ENCODE results near the gene CDCA3. TPM values are rescaled to one million over a fixed set of nuclear protein-coding genes. Genes with fewer than 3 reads are reported as not detected.

Gene CDCA3
- total RNA-seq, 4 donors from 2014 or later = 0.73 to 1.3 (median 0.90) TPM

DNA sequence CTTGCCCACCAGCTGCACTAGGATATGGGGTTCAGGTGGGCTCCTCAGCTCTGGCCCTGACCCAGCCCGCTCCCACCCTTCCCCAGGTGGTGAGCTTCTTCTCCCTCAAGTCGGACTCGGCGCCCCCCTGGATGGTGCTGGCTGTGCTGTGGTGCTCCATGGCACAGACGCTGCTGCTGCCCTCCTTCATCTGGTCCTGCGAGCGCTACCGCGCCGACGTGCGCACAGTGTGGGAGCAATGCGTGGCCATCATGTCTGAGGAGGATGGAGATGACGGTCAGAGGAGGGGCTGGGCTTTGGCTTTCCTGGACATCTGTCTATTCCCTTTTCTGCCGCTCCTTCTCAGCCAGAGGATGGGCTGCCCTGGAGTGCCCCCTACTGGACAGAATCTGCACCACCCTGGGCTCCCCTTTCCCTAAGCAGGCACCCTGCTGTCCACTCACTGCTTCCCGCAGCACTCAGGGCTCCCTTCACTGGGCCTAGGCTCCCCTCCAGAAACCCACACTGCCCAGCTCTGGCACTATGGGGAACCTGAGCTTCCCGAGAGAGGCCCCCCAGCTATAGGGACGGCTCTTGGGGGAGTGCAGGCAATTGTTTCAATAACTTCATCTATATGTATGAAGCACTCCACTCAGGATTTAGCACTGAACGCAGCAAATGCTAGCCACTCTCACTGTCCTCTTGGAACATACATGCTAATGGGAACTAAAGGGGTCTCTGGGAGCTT is 25.5 kb downstream of the CDCA3 start:
- intact Hi-C loops (cut with DNase I) = no loop called here
- Histone ChIP-seq H3K27me3 (no peaks in the 10 kb centered on the region), H3K36me3 (no peaks in the 10 kb centered on the region), H3K9me3 (no peaks in the 10 kb centered on the region), H3K27ac (no peak overlapping the region), H3K4me1 (peaks cover 8 to 24% of the 10 kb centered on the region in 2 donors), H3K4me3 (replicated peaks in 1 of 3) (no peak overlapping the region)
- TF ChIP-seq, protein P1, sequence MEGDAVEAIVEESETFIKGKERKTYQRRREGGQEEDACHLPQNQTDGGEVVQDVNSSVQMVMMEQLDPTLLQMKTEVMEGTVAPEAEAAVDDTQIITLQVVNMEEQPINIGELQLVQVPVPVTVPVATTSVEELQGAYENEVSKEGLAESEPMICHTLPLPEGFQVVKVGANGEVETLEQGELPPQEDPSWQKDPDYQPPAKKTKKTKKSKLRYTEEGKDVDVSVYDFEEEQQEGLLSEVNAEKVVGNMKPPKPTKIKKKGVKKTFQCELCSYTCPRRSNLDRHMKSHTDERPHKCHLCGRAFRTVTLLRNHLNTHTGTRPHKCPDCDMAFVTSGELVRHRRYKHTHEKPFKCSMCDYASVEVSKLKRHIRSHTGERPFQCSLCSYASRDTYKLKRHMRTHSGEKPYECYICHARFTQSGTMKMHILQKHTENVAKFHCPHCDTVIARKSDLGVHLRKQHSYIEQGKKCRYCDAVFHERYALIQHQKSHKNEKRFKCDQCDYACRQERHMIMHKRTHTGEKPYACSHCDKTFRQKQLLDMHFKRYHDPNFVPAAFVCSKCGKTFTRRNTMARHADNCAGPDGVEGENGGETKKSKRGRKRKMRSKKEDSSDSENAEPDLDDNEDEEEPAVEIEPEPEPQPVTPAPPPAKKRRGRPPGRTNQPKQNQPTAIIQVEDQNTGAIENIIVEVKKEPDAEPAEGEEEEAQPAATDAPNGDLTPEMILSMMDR (IDR thresholded peaks at IDR 0.05) = peak; percentile 39 to 83 (median 76)
- no peak for TF ChIP-seq POLR2A (IDR thresholded peaks at IDR 0.05)
- DNase-seq = peak; percentile 70 to 71
- WGBS, 2 donors = 3 to 11% methylated on average over 15 to 17 of the region's 19 CpGs

DNA sequence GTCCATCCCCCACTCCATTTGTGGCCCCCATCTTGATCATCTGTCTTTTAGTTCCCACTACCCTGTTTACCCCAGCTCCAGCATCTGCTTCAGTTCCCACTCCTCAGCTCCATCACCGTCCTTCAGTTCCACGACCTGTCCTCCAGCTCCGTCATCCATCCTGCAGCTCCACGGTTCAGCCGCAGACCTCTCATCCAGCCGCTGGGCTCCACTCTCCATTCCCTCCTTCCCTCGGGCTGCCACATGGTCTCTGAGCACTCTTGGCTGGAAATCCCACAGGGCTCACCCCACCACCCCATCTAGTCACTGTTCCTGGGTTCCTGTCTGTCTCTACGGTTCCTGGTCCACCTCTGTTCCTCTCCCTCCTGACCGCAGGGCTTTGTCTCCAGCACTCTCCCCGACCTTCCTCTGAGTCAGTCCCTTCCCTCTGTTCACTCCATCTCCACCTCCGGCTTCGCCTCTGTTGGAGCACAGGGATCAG is 26.1 kb downstream of the CDCA3 start:
- no peaks in the 10 kb centered on the region for H3K27me3 ChIP-seq
- H3K27ac ChIP-seq = no peak overlapping the region
- peaks cover 8 to 24% of the 10 kb centered on the region in 2 donors for H3K4me1 ChIP-seq
- intact Hi-C loops (cut with DNase I) = no loop called here
- TF ChIP-seq, protein P1 (IDR thresholded peaks at IDR 0.05) = no peak
- TF ChIP-seq POLR2A (IDR thresholded peaks at IDR 0.05) = no peak
- 49 to 54% methylated on average over 12 of the region's 12 CpGs for WGBS, 2 donors
- no peak for DNase-seq
- no peak overlapping the region for H3K4me3 ChIP-seq (replicated peaks in 1 of 3)
- no peaks in the 10 kb centered on the region for H3K9me3 ChIP-seq
- no peaks in the 10 kb centered on the region for H3K36me3 ChIP-seq

DNA sequence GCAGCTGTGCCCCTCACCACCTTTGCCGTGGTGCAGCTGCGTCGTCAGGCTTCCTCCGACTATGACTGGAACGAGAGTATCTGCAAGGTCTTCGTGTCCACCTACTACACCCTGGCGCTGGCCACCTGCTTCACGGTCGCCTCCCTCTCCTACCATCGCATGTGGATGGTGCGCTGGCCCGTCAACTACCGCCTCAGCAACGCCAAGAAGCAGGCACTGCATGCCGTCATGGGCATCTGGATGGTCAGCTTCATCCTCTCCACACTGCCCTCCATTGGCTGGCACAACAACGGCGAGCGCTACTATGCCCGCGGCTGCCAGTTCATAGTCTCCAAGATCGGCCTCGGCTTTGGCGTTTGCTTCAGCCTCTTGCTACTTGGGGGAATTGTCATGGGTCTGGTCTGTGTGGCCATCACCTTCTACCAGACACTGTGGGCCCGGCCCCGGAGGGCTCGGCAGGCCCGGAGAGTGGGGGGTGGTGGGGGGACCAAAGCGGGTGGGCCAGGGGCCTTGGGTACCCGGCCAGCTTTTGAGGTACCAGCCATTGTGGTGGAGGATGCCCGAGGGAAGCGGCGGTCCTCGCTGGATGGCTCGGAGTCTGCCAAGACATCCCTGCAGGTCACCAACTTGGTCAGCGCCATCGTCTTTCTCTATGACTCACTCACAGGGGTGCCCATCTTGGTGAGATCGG is 26.9 kb downstream of the CDCA3 start:
- intact Hi-C loops (cut with DNase I) = no loop called here
- Histone ChIP-seq H3K9me3 (no peaks in the 10 kb centered on the region), H3K27ac (no peak overlapping the region), H3K4me1 (peaks cover 8 to 24% of the 10 kb centered on the region in 2 donors), H3K27me3 (no peaks in the 10 kb centered on the region), H3K4me3 (replicated peaks in 1 of 3) (no peak overlapping the region), H3K36me3 (no peaks in the 10 kb centered on the region)
- DNase-seq = no peak
- TF ChIP-seq, protein P1 (IDR thresholded peaks at IDR 0.05) = no peak
- no peak for TF ChIP-seq POLR2A (IDR thresholded peaks at IDR 0.05)
- 77 to 91% methylated on average over 22 to 32 of the region's 37 CpGs for WGBS, 2 donors

DNA sequence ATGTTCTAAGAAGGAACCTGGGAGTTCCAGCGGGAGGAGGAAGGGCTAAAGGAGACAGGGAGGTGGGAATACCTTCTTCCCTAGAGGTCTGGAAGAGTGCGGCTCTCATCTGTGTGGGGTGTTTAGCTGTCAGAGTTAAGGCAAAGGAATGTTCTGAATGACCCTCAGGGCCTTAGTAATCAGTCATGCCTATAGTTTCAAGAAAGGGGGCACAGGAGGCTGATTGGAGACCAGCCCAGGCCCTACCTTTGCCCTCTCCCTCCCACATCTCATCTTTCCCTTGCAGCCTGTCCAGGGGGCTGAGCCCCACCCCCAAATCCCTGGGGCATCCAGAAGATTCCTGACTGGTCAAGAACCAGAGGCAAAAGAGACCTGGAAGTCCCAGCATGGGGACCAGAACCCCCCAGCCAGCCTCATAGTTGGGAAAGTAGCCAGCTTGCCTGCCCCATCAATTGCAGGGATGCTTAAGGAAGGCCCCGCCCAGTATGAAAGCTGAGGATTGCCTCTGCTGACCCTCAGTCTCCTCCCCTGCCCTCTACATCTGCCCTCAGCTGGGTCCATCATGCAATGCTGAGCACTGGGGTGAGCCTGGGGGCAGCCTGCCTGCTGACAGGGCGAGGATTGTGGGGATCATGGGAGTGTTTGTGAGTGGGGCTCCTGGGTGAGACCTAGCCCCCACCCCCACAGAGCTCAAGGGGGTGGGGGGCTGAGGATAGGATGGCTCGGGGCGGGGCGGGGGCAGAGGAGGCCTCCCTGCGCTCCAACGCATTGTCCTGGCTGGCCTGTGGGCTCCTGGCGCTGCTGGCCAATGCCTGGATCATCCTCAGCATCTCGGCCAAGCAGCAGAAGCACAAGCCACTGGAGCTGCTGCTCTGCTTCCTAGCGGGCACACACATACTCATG is 27.7 kb downstream of the CDCA3 start:
- Histone ChIP-seq H3K27me3 (no peaks in the 10 kb centered on the region), H3K9me3 (no peaks in the 10 kb centered on the region), H3K27ac (no peak overlapping the region), H3K36me3 (no peaks in the 10 kb centered on the region), H3K4me3 (replicated peaks in 1 of 3) (no peak overlapping the region), H3K4me1 (peaks cover 8 to 24% of the 10 kb centered on the region in 2 donors)
- no peak for TF ChIP-seq POLR2A (IDR thresholded peaks at IDR 0.05)
- TF ChIP-seq, protein P1 (IDR thresholded peaks at IDR 0.05) = no peak
- intact Hi-C loops (cut with DNase I) = no loop called here
- WGBS, 2 donors = 62 to 68% methylated on average over 7 to 10 of the region's 12 CpGs
- DNase-seq = no peak

Measured in thyroid gland (tissue), 4 donors.